Endothelial cell of umbilical vein (primary cell): ENCODE results near the gene PNKD. TPM values are rescaled to one million over a fixed set of nuclear protein-coding genes. Genes with fewer than 3 reads are reported as not detected.

Experiments
- BruUV-seq: library from RNA; stranded (reverse); fragments of 400-500 nt; replicated peaks from 2 replicates; lab custom pipeline; 2021; lab: Mats Ljungman, UMichigan
- CTCF ChIA-PET: fragments of 300-600, 350-600 bp; sonication (Branson Sonifier 250); formaldehyde crosslinking; loops from one replicate; lab custom pipeline; 2021; ENCODE audit warnings: antibody characterized with exemption, inconsistent platforms; lab: Charles Lee
- POLR2A ChIA-PET: fragments of 300-600, 350-600 bp; sonication (Branson Sonifier 250); formaldehyde crosslinking; loops from one replicate; lab custom pipeline; 2021; ENCODE audit warnings: antibody characterized with exemption, inconsistent platforms; lab: Charles Lee
- DNase-seq: peaks from one replicate; pipeline ENCODE4 v3.0.0-alpha.2; 2011; ENCODE audit warnings: low read depth, low spot score
- FAIRE-seq: peaks from 2 replicates; lab custom pipeline; 2011; peaks lifted over from hg19 to GRCh38; lab: Jason Lieb, UNC
- H2AFZ ChIP-seq: 2 replicates; pipeline ENCODE4 v1.6.0; 2012; ENCODE audit warnings: low read depth, low read length, control low read depth, inconsistent platforms
- H3K27ac ChIP-seq: 2 replicates; pipeline ENCODE4 v1.5.1; 2011; ENCODE audit warnings: low read depth, mild to moderate bottlenecking, control low read depth, low read length, moderate library complexity; ENCODE audit not compliant: insufficient read depth
- H3K27me3 ChIP-seq, 2 experiments: 2 replicates each; pipeline versions ENCODE4 v1.6.0 to v1.6.1; 2011; ENCODE audit warnings: low read length in 2 of 2, mixed read lengths in 1 of 2; ENCODE audit not compliant: control insufficient read depth in 2 of 2, insufficient read depth in 2 of 2
- H3K36me3 ChIP-seq, 2 experiments: 2 replicates in 1 of 2; 3 replicates in 1 of 2; pipeline ENCODE4 v1.5.1; 2011; ENCODE audit warnings: low read length in 2 of 2, mild to moderate bottlenecking in 1 of 2, moderate library complexity in 1 of 2; ENCODE audit not compliant: control insufficient read depth in 2 of 2, insufficient read depth in 2 of 2; ENCODE audit errors: extremely low read depth in 1 of 2
- H3K4me1 ChIP-seq: 3 replicates; pipeline ENCODE4 v1.5.1; 2011; ENCODE audit warnings: mild to moderate bottlenecking, low read length; ENCODE audit not compliant: control insufficient read depth, insufficient read depth; ENCODE audit errors: extremely low read depth
- H3K4me2 ChIP-seq: 2 replicates; pipeline ENCODE4 v1.6.1; 2011; ENCODE audit warnings: low read length, control low read depth, mixed read lengths; ENCODE audit not compliant: insufficient read depth
- H3K4me3 ChIP-seq, 3 experiments: fragments of 200-600 bp in 1 of 3; sonication (generic), shearing (Covaris generic) in 1 of 3; replicated peaks in 1 of 3; 2 replicates each; pipeline ENCODE4 v1.5.1; 2011 to 2016; ENCODE audit warnings: control low read depth in 3 of 3, low read length in 3 of 3, mild to moderate bottlenecking in 2 of 3, inconsistent platforms in 1 of 3, low read depth in 1 of 3, moderate library complexity in 1 of 3; ENCODE audit not compliant: insufficient read depth in 1 of 3
- H3K79me2 ChIP-seq: 2 replicates; pipeline ENCODE4 v1.6.0; 2012; ENCODE audit warnings: low read length, inconsistent platforms; ENCODE audit not compliant: control insufficient read depth, insufficient read depth
- H3K9ac ChIP-seq: replicated peaks from 2 replicates; pipeline ENCODE3; 2011; ENCODE audit warnings: low read length, control low read depth; ENCODE audit not compliant: insufficient read depth; ENCODE audit errors: extremely low read depth
- H3K9me1 ChIP-seq: replicated peaks from 3 replicates; pipeline ENCODE4 v1.6.0; 2011; ENCODE audit warnings: mild to moderate bottlenecking, low read length; ENCODE audit not compliant: control insufficient read depth, insufficient read depth; ENCODE audit errors: extremely low read depth
- H3K9me3 ChIP-seq: replicated peaks from 2 replicates; pipeline ENCODE4 v1.5.1; 2012; ENCODE audit warnings: low read length, inconsistent platforms; ENCODE audit not compliant: control insufficient read depth, insufficient read depth
- H4K20me1 ChIP-seq: replicated peaks from 2 replicates; pipeline ENCODE3; 2011; ENCODE audit warnings: mild to moderate bottlenecking, low read length; ENCODE audit not compliant: control insufficient read depth, insufficient read depth; ENCODE audit errors: extremely low read depth
- POLR2A ChIP-seq: IDR thresholded peaks from 2 replicates; pipeline ENCODE4 v1.6.1; 2012; ENCODE audit warnings: low read depth, mild to moderate bottlenecking, control low read depth, low read length
- dilution Hi-C: fragments of 300-500 bp; cut with MboI; formaldehyde crosslinking; loops from one replicate; pipeline ENCODE4 v1.15.0; 2019; ENCODE audit warnings: low sequenced_read_pairs; ENCODE audit not compliant: extremely low pct_ligation_motif_present
- intact Hi-C: fragments of 100-400 bp; cut with micrococcal nuclease; formaldehyde crosslinking; loops from one replicate; pipeline ENCODE4 v1.10.0; 2022
- polyA plus RNA-seq, 4 experiments: library from polyadenylated mRNA; depleted of rRNA in 3 of 4; stranded (reverse) in 3 of 4; unstranded in 1 of 4; fragments of >200 nt; gene quantifications; 2 replicates each; pipeline versions ENCODE4 v1.2.1 to v1.2.3, GENCODE V29; 2011 to 2012; ENCODE audit warnings: missing spikeins in 1 of 4
- total RNA-seq: library from RNA; stranded (reverse); gene quantifications from 2 replicates; pipeline ENCODE4 v1.2.3, GENCODE V29; 2021
- TF ChIP-seq, protein P1 (sequence below), 2 donors: IDR thresholded peaks; 1 replicate in 1 of 2; 2 replicates in 1 of 2; pipeline ENCODE4 v1.5.1; 2011; ENCODE audit warnings: low read length in 2 of 2, mild to moderate bottlenecking in 2 of 2, moderate library complexity in 2 of 2, control low read depth in 1 of 2, inconsistent platforms in 1 of 2, low read depth in 1 of 2; ENCODE audit not compliant: insufficient read depth in 1 of 2; ENCODE audit errors: extremely low read depth in 1 of 2

The PNKD gene
- total and polyA plus RNA-seq, 2 donors (not counting 3 experiments of a cell fraction or from before 2014, with no cell fraction given), result 56.1 to 88.3 TPM

DNA sequence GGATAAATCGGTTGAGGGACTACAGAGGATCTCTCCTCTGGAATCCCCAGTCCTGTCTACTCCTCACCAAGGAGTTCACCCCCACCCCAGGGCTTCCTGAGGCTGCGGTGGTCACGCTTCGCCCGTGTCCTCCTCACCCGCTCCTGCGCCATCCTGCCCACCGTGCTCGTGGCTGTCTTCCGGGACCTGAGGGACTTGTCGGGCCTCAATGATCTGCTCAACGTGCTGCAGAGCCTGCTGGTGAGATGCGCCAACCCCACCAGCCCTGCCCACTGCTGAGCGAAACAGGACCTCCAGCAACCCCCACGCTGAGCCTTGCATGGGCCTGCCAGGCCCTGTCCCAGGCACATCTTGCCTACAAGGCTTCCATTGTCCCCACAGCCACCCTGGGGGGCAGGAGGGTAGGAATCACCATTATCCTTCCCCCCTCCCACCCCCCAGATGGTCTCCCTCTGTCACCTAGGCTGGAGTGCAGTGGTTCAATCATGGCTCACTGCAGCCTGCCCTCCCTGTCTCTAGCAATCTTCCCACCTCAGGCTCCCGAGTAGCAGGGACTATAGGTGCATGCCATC, 122.7 kb downstream of the PNKD start:
- H3K9me1 ChIP-seq, result no peaks in the 10 kb centered on the region
- CTCF ChIA-PET, result interaction anchor here (0.6 to 5.7 kb wide), 6 partner anchors 13 to 120 kb away, joined by 3 to 99 read pairs (median 6); partner anchors contain the start of genes AAMP, CATIP, PNKD and TMBIM1
- H3K4me1 ChIP-seq, result peaks cover 20% of the 10 kb centered on the region
- FAIRE-seq, result no peak
- H3K9ac ChIP-seq, result no peak overlapping the region
- no peak overlapping the region for H2AFZ ChIP-seq
- H3K27me3 ChIP-seq, result no peaks in the 10 kb centered on the region
- dilution Hi-C loops (no loop called here), intact Hi-C loops (no loop called here)
- no TSS peak for BruUV-seq
- no peaks in the 10 kb centered on the region for H4K20me1 ChIP-seq
- no peak for TF ChIP-seq POLR2A
- no peaks in the 10 kb centered on the region for H3K79me2 ChIP-seq
- no peak overlapping the region for H3K27ac ChIP-seq
- H3K4me2 ChIP-seq, result no peak overlapping the region
- H3K9me3 ChIP-seq, result no peaks in the 10 kb centered on the region
- no peak for DNase-seq
- H3K4me3 ChIP-seq, result no peak overlapping the region
- H3K36me3 ChIP-seq, result no peaks in the 10 kb centered on the region
- POLR2A ChIA-PET, result no interaction called here

- dilution Hi-C loops (no loop called here), intact Hi-C loops (no loop called here)
- H3K4me1 ChIP-seq, result peaks cover 25% of the 10 kb centered on the region
- H3K27me3 ChIP-seq, result no peaks in the 10 kb centered on the region
- DNase-seq (no peak), FAIRE-seq (no peak)
- no TSS peak for BruUV-seq
- TF ChIP-seq, protein P1, sequence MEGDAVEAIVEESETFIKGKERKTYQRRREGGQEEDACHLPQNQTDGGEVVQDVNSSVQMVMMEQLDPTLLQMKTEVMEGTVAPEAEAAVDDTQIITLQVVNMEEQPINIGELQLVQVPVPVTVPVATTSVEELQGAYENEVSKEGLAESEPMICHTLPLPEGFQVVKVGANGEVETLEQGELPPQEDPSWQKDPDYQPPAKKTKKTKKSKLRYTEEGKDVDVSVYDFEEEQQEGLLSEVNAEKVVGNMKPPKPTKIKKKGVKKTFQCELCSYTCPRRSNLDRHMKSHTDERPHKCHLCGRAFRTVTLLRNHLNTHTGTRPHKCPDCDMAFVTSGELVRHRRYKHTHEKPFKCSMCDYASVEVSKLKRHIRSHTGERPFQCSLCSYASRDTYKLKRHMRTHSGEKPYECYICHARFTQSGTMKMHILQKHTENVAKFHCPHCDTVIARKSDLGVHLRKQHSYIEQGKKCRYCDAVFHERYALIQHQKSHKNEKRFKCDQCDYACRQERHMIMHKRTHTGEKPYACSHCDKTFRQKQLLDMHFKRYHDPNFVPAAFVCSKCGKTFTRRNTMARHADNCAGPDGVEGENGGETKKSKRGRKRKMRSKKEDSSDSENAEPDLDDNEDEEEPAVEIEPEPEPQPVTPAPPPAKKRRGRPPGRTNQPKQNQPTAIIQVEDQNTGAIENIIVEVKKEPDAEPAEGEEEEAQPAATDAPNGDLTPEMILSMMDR (IDR thresholded peaks at IDR 0.05; ENCODE audit: extremely low read depth in 1 of 2, insufficient read depth in 1 of 2, low read depth in 1 of 2, low read length in 2 of 2), result no peak
- no peak overlapping the region for H3K4me3 ChIP-seq
- CTCF ChIA-PET, result interaction anchor here (0.6 to 5.7 kb wide), 7 partner anchors 12 to 121 kb away, joined by 3 to 99 read pairs (median 5); partner anchors contain the start of genes AAMP, CATIP, PNKD and TMBIM1
- H3K9me3 ChIP-seq, result no peaks in the 10 kb centered on the region
- H3K36me3 ChIP-seq, result no peaks in the 10 kb centered on the region
- no peak overlapping the region for H3K27ac ChIP-seq
- no peaks in the 10 kb centered on the region for H4K20me1 ChIP-seq
- H3K9me1 ChIP-seq, result no peaks in the 10 kb centered on the region
- no peak overlapping the region for H2AFZ ChIP-seq
- H3K9ac ChIP-seq, result no peak overlapping the region
- H3K4me2 ChIP-seq, result no peak overlapping the region
- POLR2A ChIA-PET, result no interaction called here
- H3K79me2 ChIP-seq, result no peaks in the 10 kb centered on the region
These were observed 123.5 kb downstream of the PNKD start for GRCh38 chr2:218393750-218394290.
